Choroid plexus epithelial cell (primary cell): ENCODE data around the gene SLAIN2.
A peak's percentile ranks its signal among the peaks of the same experiment; 100 is the strongest.

ENCODE experiments used
- DNase-seq: peaks from one replicate; pipeline ENCODE4 v3.0.0-alpha.2; 2010; ENCODE audit warnings: low read depth
- H3K4me3 ChIP-seq: 2 replicates; pipeline ENCODE4 v1.5.1; 2011; ENCODE audit warnings: low read depth, mild to moderate bottlenecking, control low read depth, low read length, moderate library complexity
- CTCF ChIP-seq: conservative IDR thresholded peaks from 2 replicates; pipeline ENCODE4 v1.5.1; 2011; ENCODE audit warnings: low read depth, mild to moderate bottlenecking, control low read depth, inconsistent platforms, low read length, moderate library complexity

Gene SLAIN2

GRCh38 chr4:48379587-48380180 lies 38.4 kb downstream of the SLAIN2 start:
- TF ChIP-seq CTCF: no peak
- DNase-seq: no peak
- no peak overlapping the region for H3K4me3 ChIP-seq

- TF ChIP-seq CTCF: no peak
- no peak for DNase-seq
- H3K4me3 ChIP-seq: no peak overlapping the region
Observed at GRCh38 chr4:48380583-48381167, 39.3 kb downstream of the SLAIN2 start.

GRCh38 chr4:48388525-48389154 lies 47.3 kb downstream of the SLAIN2 start:
- no peak for TF ChIP-seq CTCF
- H3K4me3 ChIP-seq: no peak overlapping the region
- DNase-seq: peak; percentile 46

DNA sequence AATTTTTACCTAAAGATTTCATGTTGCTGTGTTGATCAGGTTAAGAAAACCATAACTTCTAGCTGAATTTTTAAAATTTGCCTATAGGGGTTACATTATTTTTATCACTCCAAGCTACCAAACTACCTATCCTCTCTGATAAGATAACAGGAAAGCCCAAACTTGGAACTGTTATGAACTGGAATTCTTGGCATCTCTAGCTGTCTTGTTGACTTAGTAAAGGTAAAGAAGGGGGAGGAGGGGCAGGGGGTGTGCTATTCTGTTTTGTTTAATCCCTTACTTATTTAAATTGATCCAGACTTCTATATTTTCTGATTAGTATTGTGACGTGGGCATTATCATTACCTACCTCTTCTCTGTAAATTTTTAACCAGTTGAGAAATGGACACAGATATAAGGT lies 54.7 kb downstream of the SLAIN2 start:
- no peak for TF ChIP-seq CTCF
- no peak overlapping the region for H3K4me3 ChIP-seq
- no peak for DNase-seq

DNA sequence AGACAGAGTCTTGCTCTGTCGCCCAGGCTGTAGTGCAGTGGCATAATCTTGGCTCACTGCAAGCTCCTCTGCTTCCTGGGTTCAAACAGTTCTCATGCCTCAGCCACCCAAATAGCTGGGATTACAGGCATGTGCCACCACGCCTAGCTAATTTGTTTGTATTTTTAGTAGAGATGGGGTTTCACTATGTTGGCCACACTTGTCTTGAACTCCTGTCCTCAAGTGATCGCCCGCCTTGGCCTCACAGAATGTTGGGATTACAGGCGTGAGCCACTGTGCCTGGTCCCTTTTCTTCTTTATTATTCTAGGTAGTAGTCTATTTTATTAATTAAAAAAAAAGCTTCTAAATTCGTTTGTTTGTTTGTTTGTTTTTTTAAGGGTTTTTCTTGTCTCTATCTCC lies 59.1 kb downstream of the SLAIN2 start:
- no peak for TF ChIP-seq CTCF

GRCh38 chr4:48403358-48403757 lies 62.0 kb downstream of the SLAIN2 start:
- no peak for DNase-seq
- no peak for TF ChIP-seq CTCF
- H3K4me3 ChIP-seq: no peak overlapping the region

More for the DNA sequence above, 59.1 kb downstream of the SLAIN2 start:
- DNase-seq: no peak
- H3K4me3 ChIP-seq: no peak overlapping the region

DNA sequence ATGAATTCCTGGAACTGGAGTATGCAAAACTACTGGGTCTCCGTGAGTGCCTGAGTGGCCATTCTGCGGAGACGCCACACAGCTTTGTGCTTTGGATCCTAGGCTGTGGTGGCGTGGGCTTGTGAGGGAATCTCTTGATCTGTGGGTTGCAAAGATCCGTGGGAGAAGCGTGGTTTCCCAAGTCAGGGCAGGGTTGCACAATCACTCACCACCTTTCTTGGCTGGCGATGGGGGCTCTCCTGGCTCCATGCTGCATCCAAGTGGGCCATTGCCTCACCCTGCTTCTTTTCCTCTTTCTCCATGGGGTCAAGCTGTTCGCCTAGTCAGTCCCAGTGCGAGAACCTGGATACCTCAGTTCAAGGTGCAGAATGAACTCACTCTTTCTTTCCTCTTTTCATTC lies 62.5 kb downstream of the SLAIN2 start:
- no peak overlapping the region for H3K4me3 ChIP-seq
- TF ChIP-seq CTCF: no peak
- DNase-seq: no peak
